ENCODE results near the gene HVCN1.
"Not testable (repeated sequence)": the region's sequence is repeated elsewhere in the genome, so short reads cannot be mapped to it uniquely, and the experiment has no call there.

The HVCN1 gene

DNA sequence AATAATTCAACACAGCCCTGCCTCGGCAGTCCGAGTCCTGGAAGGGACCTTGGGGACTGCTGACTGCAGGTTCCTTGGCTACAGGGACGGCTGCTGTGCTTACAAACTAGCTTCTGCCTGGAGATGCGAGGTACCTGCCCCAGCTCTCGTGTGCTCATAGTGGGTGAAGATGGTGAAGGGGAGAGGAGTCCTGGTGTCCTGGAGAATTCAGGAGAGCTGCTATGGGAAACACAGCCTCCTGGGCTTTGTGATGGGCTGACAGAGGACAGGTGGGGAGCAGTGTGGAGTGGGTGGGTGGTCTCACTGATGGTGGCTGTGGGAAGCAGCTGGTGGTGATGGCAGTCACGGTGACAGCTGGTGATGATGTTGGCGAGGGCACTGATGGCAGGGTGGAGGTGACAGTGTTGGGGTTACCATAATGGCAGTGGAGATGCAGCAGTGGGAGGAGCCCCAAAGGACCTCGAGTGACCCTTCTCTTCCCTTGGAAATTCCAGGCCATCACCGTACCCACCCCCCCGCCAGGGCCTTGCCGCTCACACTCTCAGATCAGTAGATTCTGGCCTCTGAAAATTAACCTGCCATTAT, 32.8 kb downstream of the HVCN1 start:
- DNase-seq (ENCODE audit: low read depth), result no peak
- TF ChIP-seq CTCF (IDR thresholded peaks at IDR 0.05; ENCODE audit: control insufficient read depth, extremely low read depth, insufficient read depth), result no peak
- no peak overlapping the region for H3K4me3 ChIP-seq (ENCODE audit: low read depth, low read length)

DNA sequence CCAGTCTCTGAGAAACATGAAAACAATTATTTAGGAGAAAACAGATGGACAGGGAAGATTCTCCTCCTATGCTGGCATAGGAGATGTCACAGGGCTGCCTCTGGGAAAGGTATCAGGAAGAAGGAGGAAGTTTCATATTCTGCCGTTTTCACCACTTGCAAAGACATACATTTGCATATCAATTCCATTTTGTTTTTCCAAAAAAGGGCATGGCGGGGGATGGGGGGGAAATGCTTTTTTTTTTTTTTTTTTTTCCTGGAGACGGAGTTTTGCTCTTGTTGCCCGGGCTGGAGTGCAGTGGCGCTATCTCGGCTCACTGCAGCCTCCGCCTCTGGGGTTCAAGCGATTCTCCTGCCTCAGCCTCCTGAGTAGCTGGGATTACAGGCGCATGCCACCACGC, 34.7 kb downstream of the HVCN1 start:
- DNase-seq (ENCODE audit: low read depth); H3K4me3 ChIP-seq (ENCODE audit: low read depth, low read length): not testable (repeated sequence)

- DNase-seq (ENCODE audit: low read depth), result no peak
- H3K4me3 ChIP-seq (ENCODE audit: low read depth, low read length), result no peak overlapping the region
- no peak for TF ChIP-seq CTCF (IDR thresholded peaks at IDR 0.05; ENCODE audit: control insufficient read depth, extremely low read depth, insufficient read depth)
Observed at GRCh38 chr12:110649341-110649847, 39.5 kb downstream of the HVCN1 start.

DNA sequence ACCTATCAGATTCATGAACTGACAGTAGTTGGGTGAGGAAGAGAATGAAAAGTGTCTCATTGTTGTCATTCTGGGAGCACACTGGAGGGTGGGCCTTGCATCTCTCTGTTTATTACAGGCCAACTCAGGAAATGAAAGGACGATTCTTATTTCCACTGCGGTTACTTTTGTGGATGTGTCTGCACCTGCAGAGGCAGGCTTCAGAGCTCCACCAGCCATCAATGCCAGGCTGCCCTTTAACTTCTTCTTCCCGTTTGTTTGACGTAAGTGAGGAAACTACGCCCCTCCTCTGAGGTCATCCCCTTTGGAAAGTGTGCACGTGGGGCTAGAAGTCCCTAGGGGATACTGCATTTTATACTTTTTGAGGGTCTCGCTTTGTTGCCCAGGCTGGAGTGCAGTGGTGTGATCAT, 41.3 kb downstream of the HVCN1 start:
- no peak for DNase-seq (ENCODE audit: low read depth)
- no peak for TF ChIP-seq CTCF (IDR thresholded peaks at IDR 0.05; ENCODE audit: control insufficient read depth, extremely low read depth, insufficient read depth)
- no peak overlapping the region for H3K4me3 ChIP-seq (ENCODE audit: low read depth, low read length)

- DNase-seq (ENCODE audit: low read depth), result no peak
- no peak overlapping the region for H3K4me3 ChIP-seq (ENCODE audit: low read depth, low read length)
- TF ChIP-seq CTCF (IDR thresholded peaks at IDR 0.05; ENCODE audit: control insufficient read depth, extremely low read depth, insufficient read depth), result no peak
Observed at GRCh38 chr12:110641521-110641920, 47.4 kb downstream of the HVCN1 start.

DNA sequence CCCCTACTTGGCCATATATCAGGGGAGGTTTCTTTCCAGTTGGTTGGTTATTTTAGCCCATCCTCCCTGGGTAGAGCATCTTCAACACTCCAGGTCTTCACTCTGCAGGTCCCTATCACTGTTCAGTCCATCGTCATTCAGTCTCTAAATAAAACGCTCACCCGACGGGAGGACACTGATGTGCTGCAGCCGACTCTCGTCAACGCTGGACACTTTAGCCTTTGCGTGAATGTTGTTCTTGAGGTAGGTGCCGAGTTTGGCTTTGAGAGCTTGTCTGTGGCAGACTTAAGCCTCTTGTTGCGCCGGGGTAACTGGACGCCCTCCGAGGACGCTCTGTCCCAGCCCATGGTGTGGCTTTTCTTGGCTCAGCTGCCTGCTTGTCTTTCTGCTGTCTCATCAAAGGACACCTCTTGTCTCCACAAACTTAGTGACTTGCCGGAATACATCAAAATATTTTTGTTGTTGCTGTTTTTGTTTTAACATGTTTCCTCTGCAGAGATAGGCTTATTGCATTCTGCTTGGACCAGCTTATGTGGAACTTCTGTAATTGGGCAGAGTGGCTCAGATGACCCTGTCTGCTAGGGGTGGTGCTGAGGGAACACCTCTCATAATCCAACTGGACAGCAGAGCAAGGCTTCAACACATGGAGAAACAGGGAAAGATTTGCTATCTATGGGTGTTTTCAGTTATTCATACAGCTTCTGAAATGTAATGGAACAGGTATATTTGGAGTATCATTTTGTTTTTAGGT, 48.5 kb downstream of the HVCN1 start:
- no peak overlapping the region for H3K4me3 ChIP-seq (ENCODE audit: low read depth, low read length)
- no peak for TF ChIP-seq CTCF (IDR thresholded peaks at IDR 0.05; ENCODE audit: control insufficient read depth, extremely low read depth, insufficient read depth)
- DNase-seq (ENCODE audit: low read depth), result no peak

- no peak for DNase-seq (ENCODE audit: low read depth)
- H3K4me3 ChIP-seq (ENCODE audit: low read depth, low read length), result no peak overlapping the region
- no peak for TF ChIP-seq CTCF (IDR thresholded peaks at IDR 0.05; ENCODE audit: control insufficient read depth, extremely low read depth, insufficient read depth)
Observed at GRCh38 chr12:110639336-110640141, 49.4 kb downstream of the HVCN1 start.
